PC-9 (cell line): ENCODE measurements around the gene IGFLR1. TPM values are rescaled to one million over a fixed set of nuclear protein-coding genes. Genes with fewer than 3 reads are reported as not detected.
A peak's percentile ranks its signal among the peaks of the same experiment; 100 is the strongest.

Experiments
- BruUV-seq: library from RNA; stranded (reverse); fragments of 400-500 nt; replicated peaks from 2 replicates; lab custom pipeline; 2021; lab: Mats Ljungman, UMichigan
- CTCF ChIA-PET: fragments of 300-600 bp; sonication (Branson Sonifier 250); formaldehyde crosslinking; loops from one replicate; lab custom pipeline; 2022; ENCODE audit warnings: antibody characterized with exemption; lab: Charles Lee
- POLR2A ChIA-PET: fragments of 300-600 bp; sonication (Branson Sonifier 250); formaldehyde crosslinking; loops from one replicate; lab custom pipeline; 2022; ENCODE audit warnings: antibody characterized with exemption; ENCODE audit not compliant: unreplicated experiment; lab: Charles Lee
- DNase-seq, 2 experiments: peaks; one replicate each; pipeline versions ENCODE4 v3.0.0 to v3.0.0-alpha.2; 2015 to 2022; ENCODE audit warnings: mixed read lengths in 1 of 2
- H2AFZ ChIP-seq: fragments of 200-600 bp; sonication (generic); 2 replicates; pipeline ENCODE4 v1.8.1; 2017; ENCODE audit warnings: antibody characterized with exemption
- H3F3A ChIP-seq: fragments of 200-600 bp; sonication (generic); 2 replicates; pipeline ENCODE4 v1.8.1; 2017; ENCODE audit warnings: antibody characterized with exemption, mild to moderate bottlenecking, low read depth; ENCODE audit not compliant: insufficient read depth
- H3K27ac ChIP-seq: fragments of 200-600 bp; sonication (generic); 2 replicates; pipeline ENCODE4 v1.6.1; 2016; ENCODE audit warnings: mixed run types
- H3K27me3 ChIP-seq: fragments of 200-600 bp; sonication (generic); 2 replicates; pipeline ENCODE4 v1.6.1; 2016; ENCODE audit warnings: low read depth, mixed run types; ENCODE audit not compliant: insufficient read depth
- H3K36me3 ChIP-seq: fragments of 200-600 bp; sonication (generic); 2 replicates; pipeline ENCODE4 v1.6.1; 2016; ENCODE audit warnings: low read depth, mixed run types
- H3K4me1 ChIP-seq: fragments of 200-600 bp; sonication (generic); replicated peaks from 2 replicates; pipeline ENCODE4 v1.6.1; 2016; ENCODE audit warnings: mixed run types; ENCODE audit not compliant: insufficient read depth
- H3K4me2 ChIP-seq: fragments of 200-600 bp; sonication (generic); 2 replicates; pipeline ENCODE4 v1.6.1; 2017; ENCODE audit warnings: mixed run types
- H3K4me3 ChIP-seq: fragments of 200-600 bp; sonication (generic); 2 replicates; pipeline ENCODE4 v1.6.1; 2016; ENCODE audit warnings: mixed run types
- H3K79me2 ChIP-seq: fragments of 200-600 bp; sonication (generic); 2 replicates; pipeline ENCODE4 v1.6.1; 2017; ENCODE audit warnings: low read depth, mixed run types
- H3K9me2 ChIP-seq: fragments of 200-600 bp; sonication (generic); 2 replicates; pipeline ENCODE4 v1.8.1; 2017; ENCODE audit warnings: mild to moderate bottlenecking; ENCODE audit not compliant: insufficient read depth
- H3K9me3 ChIP-seq: fragments of 200-600 bp; sonication (generic); 2 replicates; pipeline ENCODE4 v1.8.1; 2016; ENCODE audit warnings: low read depth; ENCODE audit not compliant: insufficient read depth
- H4K20me1 ChIP-seq: fragments of 200-600 bp; sonication (generic); 2 replicates; pipeline ENCODE4 v1.8.1; 2017; ENCODE audit not compliant: insufficient read depth
- EZH2 ChIP-seq: fragments of 200-600 bp; sonication (generic); IDR thresholded peaks from 2 replicates; pipeline ENCODE4 v1.8.0; 2017; ENCODE audit warnings: antibody characterized with exemption, low read depth
- intact Hi-C: fragments of 100-400 bp; cut with micrococcal nuclease; formaldehyde crosslinking; loops from one replicate; pipeline ENCODE4 v1.10.0; 2022; ENCODE audit not compliant: unreplicated experiment
- total RNA-seq: library from RNA; stranded (reverse); gene quantifications from 2 replicates; pipeline ENCODE4 v1.2.3, GENCODE V29; 2021
- TF ChIP-seq, protein P1 (sequence below): fragments of 200-600 bp; sonication (generic); conservative IDR thresholded peaks from 2 replicates; pipeline ENCODE4 v1.6.1; 2017; ENCODE audit warnings: mixed run types, antibody characterized with exemption, mild to moderate bottlenecking, moderate library complexity

Gene IGFLR1
- total RNA-seq, 1 experiment from 2014 or later, result 9.7 TPM

DNA sequence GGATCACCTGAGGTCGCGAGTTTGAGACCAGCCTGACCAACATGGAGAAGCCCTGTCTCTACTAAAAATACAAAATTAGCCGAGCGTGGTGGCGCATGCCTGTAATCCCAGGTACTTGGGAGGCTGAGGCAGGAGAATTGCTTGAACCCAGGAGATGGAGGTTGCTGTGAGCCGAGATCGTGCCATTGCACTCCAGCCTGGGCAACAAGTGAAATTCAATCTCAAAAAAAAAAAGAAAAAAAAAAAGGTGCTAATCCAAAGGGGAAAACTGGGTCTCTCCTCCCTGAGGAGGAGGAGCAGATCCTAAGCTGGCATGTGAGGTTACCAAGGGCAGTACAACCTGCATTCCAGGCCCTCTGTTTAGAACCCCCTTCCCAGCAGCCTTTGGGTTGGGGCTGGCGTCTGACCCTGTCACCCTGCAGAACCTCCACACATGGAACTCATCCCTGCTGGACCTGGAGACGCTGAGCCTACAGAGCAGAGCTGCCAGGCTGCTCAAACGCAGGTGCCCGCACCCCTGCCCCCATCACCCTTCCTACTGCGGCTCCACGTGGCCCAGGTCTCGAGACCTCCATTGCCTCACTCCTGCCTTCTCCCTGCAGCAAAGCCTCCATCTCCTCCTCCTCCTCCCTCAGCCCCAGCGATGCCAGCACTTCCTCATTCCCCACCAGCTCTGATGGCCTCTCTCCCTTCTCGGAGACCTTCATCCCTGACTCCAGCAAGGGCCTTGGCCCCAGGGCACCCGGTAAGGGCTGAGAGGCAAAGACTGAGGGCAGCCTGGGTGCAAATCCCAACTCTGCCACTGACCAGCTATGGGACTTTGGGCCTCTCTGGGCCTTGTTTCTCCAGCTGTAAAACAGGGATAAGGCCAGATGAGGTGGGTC, 22.4 kb upstream of the IGFLR1 start:
- Histone ChIP-seq H2AFZ (no peak overlapping the region), H3K36me3 (no peaks in the 10 kb centered on the region; the same call in 1 of the 2 replicates), H3K27ac (no peak overlapping the region), H4K20me1 (no peaks in the 10 kb centered on the region; the same call in 1 of the 2 replicates), H3K4me3 (no peak overlapping the region), H3K9me3 (no peaks in the 10 kb centered on the region), H3F3A (peaks cover 13% of the 10 kb centered on the region), H3K27me3 (no peaks in the 10 kb centered on the region), H3K79me2 (peaks cover 7% of the 10 kb centered on the region), H3K4me2 (no peak overlapping the region), H3K9me2 (no peaks in the 10 kb centered on the region), H3K4me1 (no peaks in the 10 kb centered on the region)
- TF ChIP-seq, protein P1, sequence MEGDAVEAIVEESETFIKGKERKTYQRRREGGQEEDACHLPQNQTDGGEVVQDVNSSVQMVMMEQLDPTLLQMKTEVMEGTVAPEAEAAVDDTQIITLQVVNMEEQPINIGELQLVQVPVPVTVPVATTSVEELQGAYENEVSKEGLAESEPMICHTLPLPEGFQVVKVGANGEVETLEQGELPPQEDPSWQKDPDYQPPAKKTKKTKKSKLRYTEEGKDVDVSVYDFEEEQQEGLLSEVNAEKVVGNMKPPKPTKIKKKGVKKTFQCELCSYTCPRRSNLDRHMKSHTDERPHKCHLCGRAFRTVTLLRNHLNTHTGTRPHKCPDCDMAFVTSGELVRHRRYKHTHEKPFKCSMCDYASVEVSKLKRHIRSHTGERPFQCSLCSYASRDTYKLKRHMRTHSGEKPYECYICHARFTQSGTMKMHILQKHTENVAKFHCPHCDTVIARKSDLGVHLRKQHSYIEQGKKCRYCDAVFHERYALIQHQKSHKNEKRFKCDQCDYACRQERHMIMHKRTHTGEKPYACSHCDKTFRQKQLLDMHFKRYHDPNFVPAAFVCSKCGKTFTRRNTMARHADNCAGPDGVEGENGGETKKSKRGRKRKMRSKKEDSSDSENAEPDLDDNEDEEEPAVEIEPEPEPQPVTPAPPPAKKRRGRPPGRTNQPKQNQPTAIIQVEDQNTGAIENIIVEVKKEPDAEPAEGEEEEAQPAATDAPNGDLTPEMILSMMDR, result no peak
- no peak for TF ChIP-seq EZH2
- no peak for DNase-seq
- no TSS peak for BruUV-seq
- ChIA-PET CTCF (no interaction called here), POLR2A (no interaction called here)
- intact Hi-C loops, result no loop called here

DNA sequence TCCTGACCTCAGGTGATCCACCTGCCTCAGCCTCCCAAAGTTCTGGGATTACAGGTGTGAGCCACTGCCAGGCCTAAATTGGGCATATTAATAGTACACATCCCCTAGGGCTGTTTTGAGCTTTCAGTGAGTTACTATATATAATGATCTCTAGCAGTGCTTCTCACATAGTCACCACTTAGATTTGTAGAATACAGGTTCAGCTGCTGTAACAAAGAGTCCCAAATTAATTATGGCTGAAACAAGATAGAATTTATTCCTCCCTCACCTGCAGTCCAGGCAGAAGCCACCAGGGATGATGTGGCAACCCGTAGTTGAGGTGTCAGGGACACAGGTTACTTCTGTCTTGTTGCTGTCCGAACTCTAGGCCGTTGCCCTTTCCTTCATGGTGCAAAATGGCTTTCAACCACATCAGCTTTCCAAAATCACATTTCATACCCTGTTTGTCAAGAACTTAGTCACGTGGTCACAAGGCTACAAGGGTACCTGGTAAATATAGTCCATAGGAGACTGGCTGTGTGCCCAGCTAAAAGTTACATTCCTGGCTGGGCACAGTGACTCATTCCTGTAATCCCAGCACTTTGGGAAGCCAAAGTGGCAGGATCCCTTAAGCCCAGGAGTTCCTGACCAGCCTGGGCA, 18.6 kb upstream of the IGFLR1 start:
- no peaks in the 10 kb centered on the region; the same call in 1 of the 2 replicates for H3K36me3 ChIP-seq
- H4K20me1 ChIP-seq, result peaks cover 4% of the 10 kb centered on the region
- CTCF ChIA-PET, result no interaction called here
- H3K4me2 ChIP-seq, result no peak overlapping the region
- intact Hi-C loops, result no loop called here
- BruUV-seq, result no TSS peak
- peaks cover 13% of the 10 kb centered on the region for H3K4me1 ChIP-seq
- H3K4me3 ChIP-seq, result no peak overlapping the region
- no peak overlapping the region for H2AFZ ChIP-seq
- H3K27me3 ChIP-seq, result no peaks in the 10 kb centered on the region
- H3F3A ChIP-seq, result peaks cover 19% of the 10 kb centered on the region
- H3K9me3 ChIP-seq, result no peaks in the 10 kb centered on the region
- DNase-seq, result no peak
- H3K27ac ChIP-seq, result no peak overlapping the region
- no peaks in the 10 kb centered on the region for H3K9me2 ChIP-seq
- H3K79me2 ChIP-seq, result peaks cover 19% of the 10 kb centered on the region
- POLR2A ChIA-PET, result interaction anchor here (0.5 to 0.6 kb wide), 2 partner anchors 13 to 58 kb away, joined by 3 to 14 read pairs; no protein-coding TSS in a partner anchor
- TF ChIP-seq, protein P1, result no peak
- no peak for TF ChIP-seq EZH2

DNA sequence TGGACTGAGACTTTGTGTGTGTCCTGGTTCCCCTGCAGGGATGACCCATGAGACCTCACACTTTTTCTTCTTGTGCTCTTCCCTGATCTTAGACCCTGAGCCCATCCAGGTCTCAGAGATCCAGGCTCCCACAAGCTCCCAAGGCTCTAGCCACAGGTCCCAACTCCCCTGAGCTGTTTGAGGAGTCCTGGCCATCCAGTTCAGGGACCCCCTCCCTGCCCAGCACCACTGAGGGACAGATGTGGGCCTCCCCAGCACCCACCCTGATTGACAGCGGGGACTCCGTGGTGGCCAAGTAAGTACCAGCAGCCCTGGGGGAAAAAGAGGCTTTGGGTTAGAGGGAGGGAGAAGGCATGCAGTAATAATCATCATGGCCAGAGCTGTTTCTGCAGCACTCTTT, 17.4 kb upstream of the IGFLR1 start:
- H3K4me2 ChIP-seq, result peak overlapping the region; percentile 75; the same call in 1 of the 2 replicates
- peaks cover 19% of the 10 kb centered on the region for H3K79me2 ChIP-seq
- H3K4me1 ChIP-seq, result peaks cover 13% of the 10 kb centered on the region
- BruUV-seq, result no TSS peak
- H3K4me3 ChIP-seq, result 0 out of 2 replicates have a peak overlapping the region, but pooled peaks have one; percentile 67
- no peak overlapping the region for H3K27ac ChIP-seq
- POLR2A ChIA-PET, result no interaction called here
- CTCF ChIA-PET, result no interaction called here
- H4K20me1 ChIP-seq, result peaks cover 4% of the 10 kb centered on the region; the same call in 1 of the 2 replicates
- no peaks in the 10 kb centered on the region for H3K9me3 ChIP-seq
- no peaks in the 10 kb centered on the region; the same call in 1 of the 2 replicates for H3K36me3 ChIP-seq
- H2AFZ ChIP-seq, result no peak overlapping the region
- no peak for TF ChIP-seq EZH2
- DNase-seq, result no peak
- intact Hi-C loops, result loop anchor here (2.0 kb wide), 1 partner anchor 19 kb away; no protein-coding TSS in a partner anchor
- no peaks in the 10 kb centered on the region for H3K27me3 ChIP-seq
- H3F3A ChIP-seq, result peaks cover 19% of the 10 kb centered on the region
- H3K9me2 ChIP-seq, result no peaks in the 10 kb centered on the region
